ENCODE results near the gene SRCIN1. TPM values are rescaled to one million over a fixed set of nuclear protein-coding genes. Genes with fewer than 3 reads are reported as not detected.

The SRCIN1 gene
- total RNA-seq, 4 donors from 2014 or later = 1.8 to 8.8 (median 5.2) TPM

- Histone ChIP-seq H3K27ac (no peak overlapping the region), H3K4me1 (peaks cover 0 to 5% (median 2%) of the 10 kb centered on the region in 4 donors), H3K4me3 (no peak overlapping the region), H3K36me3 (no peaks in the 10 kb centered on the region), H3K27me3 (peaks cover 35% of the 10 kb centered on the region), H3K9me3 (no peaks in the 10 kb centered on the region)
- in situ Hi-C loops (cut with MboI; ENCODE audit: low pct_ligation_motif_present in 1 of 4, low pct_unique_long_range_greater_than_20kb in 1 of 4, low sequenced_read_pairs in 3 of 4) (no loop called here), intact Hi-C loops (cut with DNase I; ENCODE audit: low total_unique reads) (no loop called here)
- 60 to 79% methylated on average over 6 to 12 of the region's 12 CpGs for WGBS, 2 donors (ENCODE audit: low coverage in 1 of 2)
- no peak for DNase-seq
- TF ChIP-seq CTCF (IDR thresholded peaks at IDR 0.05) = no peak
Measured at GRCh38 chr17:38620551-38621277, 15.0 kb upstream of the SRCIN1 start.

GRCh38 chr17:38619937-38620550 lies 14.3 kb upstream of the SRCIN1 start:
- intact Hi-C loops (cut with DNase I; ENCODE audit: low total_unique reads) = no loop called here
- no peaks in the 10 kb centered on the region for H3K9me3 ChIP-seq
- H3K4me3 ChIP-seq = no peak overlapping the region
- TF ChIP-seq POLR2AphosphoS5 (IDR thresholded peaks at IDR 0.05) (no peak), EP300 (IDR thresholded peaks at IDR 0.05; ENCODE audit: low read depth) (no peak), CTCF (IDR thresholded peaks at IDR 0.05) (no peak), POLR2A (IDR thresholded peaks at IDR 0.05) (no peak)
- H3K4me1 ChIP-seq = peaks cover 0 to 5% (median 2%) of the 10 kb centered on the region in 4 donors
- no peak for DNase-seq
- in situ Hi-C loops (cut with MboI; ENCODE audit: low pct_ligation_motif_present in 1 of 4, low pct_unique_long_range_greater_than_20kb in 1 of 4, low sequenced_read_pairs in 3 of 4) = no loop called here
- 80 to 83% methylated on average over 1 to 9 of the region's 9 CpGs for WGBS, 2 donors (ENCODE audit: low coverage in 1 of 2)
- no peak overlapping the region for H3K27ac ChIP-seq
- peaks cover 34% of the 10 kb centered on the region for H3K27me3 ChIP-seq
- no peaks in the 10 kb centered on the region for H3K36me3 ChIP-seq

GRCh38 chr17:38619451-38619795 lies 13.7 kb upstream of the SRCIN1 start:
- 73% methylated on average over 2 of the region's 2 CpGs; no CpG with 5 or more reads in 1 of the 2 donors for WGBS, 2 donors (ENCODE audit: low coverage in 1 of 2)
- Histone ChIP-seq H3K4me1 (peaks cover 0 to 5% (median 2%) of the 10 kb centered on the region in 4 donors), H3K36me3 (no peaks in the 10 kb centered on the region), H3K27ac (no peak overlapping the region), H3K27me3 (peaks cover 27% of the 10 kb centered on the region), H3K4me3 (no peak overlapping the region), H3K9me3 (no peaks in the 10 kb centered on the region)
- in situ Hi-C loops (cut with MboI; ENCODE audit: low pct_ligation_motif_present in 1 of 4, low pct_unique_long_range_greater_than_20kb in 1 of 4, low sequenced_read_pairs in 3 of 4) (no loop called here), intact Hi-C loops (cut with DNase I; ENCODE audit: low total_unique reads) (no loop called here)
- no peak for TF ChIP-seq CTCF (IDR thresholded peaks at IDR 0.05)
- TF ChIP-seq POLR2AphosphoS5 (IDR thresholded peaks at IDR 0.05) = no peak
- no peak for TF ChIP-seq EP300 (IDR thresholded peaks at IDR 0.05; ENCODE audit: low read depth)
- no peak for TF ChIP-seq POLR2A (IDR thresholded peaks at IDR 0.05)
- no peak for DNase-seq

GRCh38 chr17:38617967-38618760 lies 12.4 kb upstream of the SRCIN1 start:
- in situ Hi-C loops (cut with MboI; ENCODE audit: low pct_ligation_motif_present in 1 of 4, low pct_unique_long_range_greater_than_20kb in 1 of 4, low sequenced_read_pairs in 3 of 4) = no loop called here
- Histone ChIP-seq H3K4me3 (no peak overlapping the region), H3K27ac (no peak overlapping the region), H3K9me3 (no peaks in the 10 kb centered on the region), H3K27me3 (peaks cover 25% of the 10 kb centered on the region), H3K36me3 (no peaks in the 10 kb centered on the region), H3K4me1 (peaks cover 0 to 10% (median 2%) of the 10 kb centered on the region in 4 donors)
- WGBS, 2 donors (ENCODE audit: low coverage in 1 of 2) = 83 to 87% methylated on average over 6 to 11 of the region's 11 CpGs
- intact Hi-C loops (cut with DNase I; ENCODE audit: low total_unique reads) = no loop called here
- no peak for DNase-seq
- TF ChIP-seq EP300 (IDR thresholded peaks at IDR 0.05; ENCODE audit: low read depth) (no peak), POLR2A (IDR thresholded peaks at IDR 0.05) (no peak), CTCF (IDR thresholded peaks at IDR 0.05) (no peak), POLR2AphosphoS5 (IDR thresholded peaks at IDR 0.05) (no peak)
